Upper lobe of left lung (tissue), 6 donors: Measurements from ENCODE around the gene CD207. TPM values are rescaled to one million over a fixed set of nuclear protein-coding genes. Genes with fewer than 3 reads are reported as not detected.

Source experiments
- ATAC-seq, 2 donors: fragments of 200-7000 bp; cut with Tn5 transposase; one replicate each; pipeline ENCODE4 v1.9.1; 2022; ENCODE audit warnings: mild to moderate bottlenecking in 2 of 2, moderate library complexity in 2 of 2; ENCODE audit not compliant: low FRiP score in 2 of 2
- DNase-seq, 2 donors: peaks; one replicate each; pipeline ENCODE4 v3.0.0-alpha.2; 2019 to 2020
- H3K27ac ChIP-seq, 4 donors: fragments of 200-600 bp; sonication (generic); one replicate each; pipeline ENCODE4 v1.5.1; 2016 to 2019
- H3K27me3 ChIP-seq, 4 donors: fragments of 200-600 bp; sonication (generic); one replicate each; pipeline ENCODE4 v1.5.1; 2017 to 2019
- H3K36me3 ChIP-seq, 4 donors: fragments of 200-600 bp; sonication (generic); one replicate each; pipeline ENCODE4 v1.5.1; 2016 to 2019
- H3K4me1 ChIP-seq, 4 donors: fragments of 200-600 bp; sonication (generic); one replicate each; pipeline ENCODE4 v1.5.1; 2018 to 2019
- H3K4me3 ChIP-seq, 4 donors: fragments of 200-600 bp; sonication (generic); one replicate each; pipeline ENCODE4 v1.5.1; 2017 to 2019; ENCODE audit warnings: mild to moderate bottlenecking in 2 of 4, moderate library complexity in 1 of 4
- H3K9me3 ChIP-seq, 4 donors: fragments of 200-600 bp; sonication (generic); one replicate each; pipeline ENCODE4 v1.5.1; 2018 to 2019
- EP300 ChIP-seq, 4 donors: sonication (generic); formaldehyde crosslinking; IDR thresholded peaks; one replicate each; pipeline ENCODE4 v1.5.1; 2017; ENCODE audit warnings: antibody characterized with exemption in 4 of 4, control low read depth in 2 of 4
- POLR2A ChIP-seq, 4 donors: fragments of 450-650 bp; IDR thresholded peaks; one replicate each; pipeline ENCODE4 v1.5.1; 2016 to 2017; ENCODE audit warnings: antibody characterized with exemption in 4 of 4, mild to moderate bottlenecking in 2 of 4
- POLR2AphosphoS5 ChIP-seq, 2 donors: sonication (generic); formaldehyde crosslinking; IDR thresholded peaks; one replicate each; pipeline ENCODE4 v1.5.1; 2017; ENCODE audit warnings: antibody characterized with exemption in 2 of 2
- WGBS, 2 donors: methylation state at CpG; one replicate each; pipeline ENCODE4 v1.1.5; 2017 to 2018; 5-methylcytosine and 5-hydroxymethylcytosine counted together
- total RNA-seq, 6 donors: library from RNA; depleted of rRNA in 4 of 6; stranded (reverse); fragments of >200 nt in 4 of 6; gene quantifications; one replicate each; pipeline versions ENCODE4 v1.1.0 to v1.2.1, GENCODE V29; 2016 to 2021
- TF ChIP-seq, protein P1 (sequence below), 6 experiments: fragments of 450-650 bp in 4 of 6; fragments of 200-600 bp in 2 of 6; sonication (generic) in 2 of 6; IDR thresholded peaks; one replicate each; pipeline ENCODE4 v1.5.1; 2016 to 2019; ENCODE audit warnings: antibody characterized with exemption in 6 of 6
- donor health status: DM: no; HTN: no; CAD: no; lungs with moderate emphysema.
- donor health status: DM: no; HTN: yes; CAD: no; lungs with severe emphysema.

CD207 gene
- total RNA-seq, 6 donors from 2014 or later = 0.74 to 2.2 TPM; not detected in 4

DNA sequence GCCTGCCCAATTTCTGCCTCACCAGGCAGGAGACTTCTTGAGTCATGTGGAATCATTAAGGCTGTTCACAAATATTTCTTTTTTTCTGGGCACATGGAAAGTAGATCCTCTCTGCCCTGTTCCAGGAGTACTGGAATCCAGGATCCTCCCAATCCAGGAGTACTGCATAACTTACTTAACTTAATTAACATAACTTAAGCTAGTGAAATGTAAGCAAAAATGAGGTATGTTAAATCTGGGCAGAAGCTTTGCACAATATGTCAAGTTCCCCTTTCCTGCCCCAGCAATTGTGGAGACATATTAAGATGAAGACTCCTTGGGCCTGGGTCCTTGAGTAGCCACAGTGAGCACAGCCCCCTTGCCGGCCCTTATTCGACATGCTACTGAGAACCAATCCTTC, 3.2 kb downstream of the CD207 start:
- no peaks in the 10 kb centered on the region for H3K27me3 ChIP-seq
- H3K4me3 ChIP-seq = no peak overlapping the region
- H3K36me3 ChIP-seq = no peaks in the 10 kb centered on the region
- no peak for ATAC-seq
- H3K27ac ChIP-seq = no peak overlapping the region
- no peaks in the 10 kb centered on the region for H3K4me1 ChIP-seq
- DNase-seq = no peak
- WGBS, 2 donors = 89 to 95% methylated on average over 2 of the region's 2 CpGs
- no peaks in the 10 kb centered on the region for H3K9me3 ChIP-seq
- no peak for TF ChIP-seq POLR2AphosphoS5 (IDR thresholded peaks at IDR 0.05)
- TF ChIP-seq, protein P1, sequence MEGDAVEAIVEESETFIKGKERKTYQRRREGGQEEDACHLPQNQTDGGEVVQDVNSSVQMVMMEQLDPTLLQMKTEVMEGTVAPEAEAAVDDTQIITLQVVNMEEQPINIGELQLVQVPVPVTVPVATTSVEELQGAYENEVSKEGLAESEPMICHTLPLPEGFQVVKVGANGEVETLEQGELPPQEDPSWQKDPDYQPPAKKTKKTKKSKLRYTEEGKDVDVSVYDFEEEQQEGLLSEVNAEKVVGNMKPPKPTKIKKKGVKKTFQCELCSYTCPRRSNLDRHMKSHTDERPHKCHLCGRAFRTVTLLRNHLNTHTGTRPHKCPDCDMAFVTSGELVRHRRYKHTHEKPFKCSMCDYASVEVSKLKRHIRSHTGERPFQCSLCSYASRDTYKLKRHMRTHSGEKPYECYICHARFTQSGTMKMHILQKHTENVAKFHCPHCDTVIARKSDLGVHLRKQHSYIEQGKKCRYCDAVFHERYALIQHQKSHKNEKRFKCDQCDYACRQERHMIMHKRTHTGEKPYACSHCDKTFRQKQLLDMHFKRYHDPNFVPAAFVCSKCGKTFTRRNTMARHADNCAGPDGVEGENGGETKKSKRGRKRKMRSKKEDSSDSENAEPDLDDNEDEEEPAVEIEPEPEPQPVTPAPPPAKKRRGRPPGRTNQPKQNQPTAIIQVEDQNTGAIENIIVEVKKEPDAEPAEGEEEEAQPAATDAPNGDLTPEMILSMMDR (IDR thresholded peaks at IDR 0.05) = no peak
- no peak for TF ChIP-seq POLR2A (IDR thresholded peaks at IDR 0.05)
- TF ChIP-seq EP300 (IDR thresholded peaks at IDR 0.05) = no peak

DNA sequence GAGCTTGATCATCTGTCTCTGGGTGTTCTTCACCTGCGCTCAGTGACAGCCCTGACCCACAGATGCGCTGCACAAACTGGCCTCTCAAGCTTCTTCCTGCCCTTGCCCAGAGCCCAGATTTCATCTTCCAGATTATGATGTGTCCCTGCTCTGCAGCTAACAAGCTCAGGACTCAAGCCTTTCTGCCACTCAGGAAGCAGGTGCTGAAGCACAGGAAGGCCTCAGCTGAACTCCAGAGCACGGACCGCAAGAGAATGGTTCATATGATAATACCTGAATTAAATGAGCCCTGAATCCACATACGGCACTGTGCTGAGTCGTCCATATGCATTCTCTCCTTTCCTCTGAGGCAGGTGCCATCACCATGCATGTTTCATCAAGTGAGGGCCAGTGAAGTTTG, 3.8 kb downstream of the CD207 start:
- ATAC-seq (no peak), DNase-seq (no peak)
- Histone ChIP-seq H3K9me3 (no peaks in the 10 kb centered on the region), H3K4me1 (no peaks in the 10 kb centered on the region), H3K36me3 (no peaks in the 10 kb centered on the region), H3K27me3 (no peaks in the 10 kb centered on the region), H3K27ac (no peak overlapping the region), H3K4me3 (no peak overlapping the region)
- TF ChIP-seq POLR2AphosphoS5 (IDR thresholded peaks at IDR 0.05) (no peak), POLR2A (IDR thresholded peaks at IDR 0.05) (no peak), EP300 (IDR thresholded peaks at IDR 0.05) (no peak)
- TF ChIP-seq, protein P1 (IDR thresholded peaks at IDR 0.05) = no peak
- 68 to 84% methylated on average over 5 to 6 of the region's 6 CpGs for WGBS, 2 donors

DNA sequence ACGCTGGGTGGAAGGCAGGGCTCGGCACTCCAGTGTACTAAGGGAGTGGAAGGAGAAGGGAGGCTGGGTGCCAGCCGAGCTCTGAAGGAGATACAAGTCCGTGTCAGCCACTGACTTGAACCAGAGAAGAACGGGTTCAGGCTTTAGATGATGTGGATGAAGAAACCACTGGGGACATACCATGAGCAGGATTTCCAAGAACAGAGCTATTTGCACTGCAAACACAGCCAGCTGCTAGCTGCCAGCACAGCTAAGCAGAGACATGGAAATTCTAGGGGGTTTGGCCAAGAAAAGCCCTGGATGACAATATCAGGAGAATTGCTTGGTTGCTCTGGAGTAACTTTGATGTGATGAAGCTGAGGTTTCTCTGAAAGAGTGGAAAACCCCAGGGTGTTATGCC, 5.2 kb downstream of the CD207 start:
- Histone ChIP-seq H3K36me3 (no peaks in the 10 kb centered on the region), H3K4me3 (no peak overlapping the region), H3K4me1 (no peaks in the 10 kb centered on the region), H3K27me3 (no peaks in the 10 kb centered on the region), H3K9me3 (no peaks in the 10 kb centered on the region), H3K27ac (no peak overlapping the region)
- peak in 1 of 2 donors; percentile 21 for ATAC-seq
- TF ChIP-seq, protein P1 (IDR thresholded peaks at IDR 0.05) = no peak
- TF ChIP-seq POLR2AphosphoS5 (IDR thresholded peaks at IDR 0.05) = no peak
- TF ChIP-seq POLR2A (IDR thresholded peaks at IDR 0.05) = no peak
- no peak for TF ChIP-seq EP300 (IDR thresholded peaks at IDR 0.05)
- 68 to 75% methylated on average over 5 of the region's 5 CpGs for WGBS, 2 donors
- no peak for DNase-seq

DNA sequence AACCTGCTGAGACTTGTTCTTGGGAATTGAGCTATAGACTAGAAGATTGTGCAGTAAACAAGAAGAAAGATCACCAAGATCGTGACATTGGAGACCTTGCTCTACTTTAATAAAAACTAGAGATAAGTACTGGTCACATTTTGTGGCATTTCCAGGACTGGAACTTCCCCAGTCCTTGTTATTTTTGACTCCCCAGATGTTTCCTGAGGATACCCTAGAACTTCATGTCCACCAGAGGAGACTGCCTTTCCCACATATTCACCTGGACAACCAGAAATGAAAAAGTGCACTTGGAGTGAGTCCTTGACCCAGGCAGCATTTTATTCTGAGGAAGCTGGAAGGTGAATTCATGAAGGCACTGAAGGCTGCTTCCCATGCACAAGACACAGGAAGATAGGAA, 5.7 kb downstream of the CD207 start:
- no peaks in the 10 kb centered on the region for H3K4me1 ChIP-seq
- 57 to 81% methylated on average over 1 of the region's 1 CpG for WGBS, 2 donors
- no peak for ATAC-seq
- H3K27ac ChIP-seq = no peak overlapping the region
- no peaks in the 10 kb centered on the region for H3K9me3 ChIP-seq
- no peak overlapping the region for H3K4me3 ChIP-seq
- DNase-seq = no peak
- H3K36me3 ChIP-seq = no peaks in the 10 kb centered on the region
- no peaks in the 10 kb centered on the region for H3K27me3 ChIP-seq
- TF ChIP-seq, protein P1 (IDR thresholded peaks at IDR 0.05) = no peak
- TF ChIP-seq EP300 (IDR thresholded peaks at IDR 0.05) (no peak), POLR2A (IDR thresholded peaks at IDR 0.05) (no peak), POLR2AphosphoS5 (IDR thresholded peaks at IDR 0.05) (no peak)
